ENCODE results near the gene TNFSF15.

GRCh38 chr9:114849450-114849849, 43.6 kb upstream of the TNFSF15 start:
- TF ChIP-seq ZNF274 (IDR thresholded peaks at IDR 0.05; ENCODE audit: low read depth, low read length) = no peak
- TF ChIP-seq, protein P1, sequence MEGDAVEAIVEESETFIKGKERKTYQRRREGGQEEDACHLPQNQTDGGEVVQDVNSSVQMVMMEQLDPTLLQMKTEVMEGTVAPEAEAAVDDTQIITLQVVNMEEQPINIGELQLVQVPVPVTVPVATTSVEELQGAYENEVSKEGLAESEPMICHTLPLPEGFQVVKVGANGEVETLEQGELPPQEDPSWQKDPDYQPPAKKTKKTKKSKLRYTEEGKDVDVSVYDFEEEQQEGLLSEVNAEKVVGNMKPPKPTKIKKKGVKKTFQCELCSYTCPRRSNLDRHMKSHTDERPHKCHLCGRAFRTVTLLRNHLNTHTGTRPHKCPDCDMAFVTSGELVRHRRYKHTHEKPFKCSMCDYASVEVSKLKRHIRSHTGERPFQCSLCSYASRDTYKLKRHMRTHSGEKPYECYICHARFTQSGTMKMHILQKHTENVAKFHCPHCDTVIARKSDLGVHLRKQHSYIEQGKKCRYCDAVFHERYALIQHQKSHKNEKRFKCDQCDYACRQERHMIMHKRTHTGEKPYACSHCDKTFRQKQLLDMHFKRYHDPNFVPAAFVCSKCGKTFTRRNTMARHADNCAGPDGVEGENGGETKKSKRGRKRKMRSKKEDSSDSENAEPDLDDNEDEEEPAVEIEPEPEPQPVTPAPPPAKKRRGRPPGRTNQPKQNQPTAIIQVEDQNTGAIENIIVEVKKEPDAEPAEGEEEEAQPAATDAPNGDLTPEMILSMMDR (IDR thresholded peaks at IDR 0.05 in 2 of 3, conservative IDR thresholded peaks at IDR 0.05 in 1 of 3; ENCODE audit: borderline replicate concordance in 1 of 3, insufficient read depth in 1 of 3, low read depth in 2 of 3, low read length in 2 of 3) = no peak
- TF ChIP-seq POLR2AphosphoS5 (IDR thresholded peaks at IDR 0.05; ENCODE audit: low read depth, low read length) = no peak
- no peak for TF ChIP-seq ZFX (IDR thresholded peaks at IDR 0.05)
- no peak for TF ChIP-seq POLR2A (IDR thresholded peaks at IDR 0.05; ENCODE audit: borderline replicate concordance, extremely low read depth, insufficient read depth, insufficient read length)
- TF ChIP-seq SIN3A (IDR thresholded peaks at IDR 0.05; ENCODE audit: low read depth) = no peak
- no peak for TF ChIP-seq EZH2phosphoT487 (IDR thresholded peaks at IDR 0.05; ENCODE audit: borderline replicate concordance)
- TF ChIP-seq, protein P2, sequence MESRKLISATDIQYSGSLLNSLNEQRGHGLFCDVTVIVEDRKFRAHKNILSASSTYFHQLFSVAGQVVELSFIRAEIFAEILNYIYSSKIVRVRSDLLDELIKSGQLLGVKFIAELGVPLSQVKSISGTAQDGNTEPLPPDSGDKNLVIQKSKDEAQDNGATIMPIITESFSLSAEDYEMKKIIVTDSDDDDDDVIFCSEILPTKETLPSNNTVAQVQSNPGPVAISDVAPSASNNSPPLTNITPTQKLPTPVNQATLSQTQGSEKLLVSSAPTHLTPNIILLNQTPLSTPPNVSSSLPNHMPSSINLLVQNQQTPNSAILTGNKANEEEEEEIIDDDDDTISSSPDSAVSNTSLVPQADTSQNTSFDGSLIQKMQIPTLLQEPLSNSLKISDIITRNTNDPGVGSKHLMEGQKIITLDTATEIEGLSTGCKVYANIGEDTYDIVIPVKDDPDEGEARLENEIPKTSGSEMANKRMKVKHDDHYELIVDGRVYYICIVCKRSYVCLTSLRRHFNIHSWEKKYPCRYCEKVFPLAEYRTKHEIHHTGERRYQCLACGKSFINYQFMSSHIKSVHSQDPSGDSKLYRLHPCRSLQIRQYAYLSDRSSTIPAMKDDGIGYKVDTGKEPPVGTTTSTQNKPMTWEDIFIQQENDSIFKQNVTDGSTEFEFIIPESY (IDR thresholded peaks at IDR 0.05; ENCODE audit: extremely low read depth, insufficient replicate concordance, low read length) = no peak
- TF ChIP-seq CEBPB (IDR thresholded peaks at IDR 0.05; ENCODE audit: low read depth) = no peak
- no peak for TF ChIP-seq RAD21 (IDR thresholded peaks at IDR 0.05; ENCODE audit: low read depth)
- TF ChIP-seq YY1 (IDR thresholded peaks at IDR 0.05; ENCODE audit: extremely low read depth, insufficient replicate concordance, low read depth, low read length) = no peak
- no peak for TF ChIP-seq REST (IDR thresholded peaks at IDR 0.05; ENCODE audit: low read depth)
